LNCaP clone FGC (cell line): Measurements from ENCODE around the gene RBP4.

Source experiments
- DNase-seq: peaks from one replicate; pipeline ENCODE4 v3.0.0-alpha.2; 2011; ENCODE audit warnings: low read depth
- H3K4me3 ChIP-seq: 2 replicates; pipeline ENCODE4 v1.5.1; 2011; ENCODE audit warnings: mild to moderate bottlenecking, low read depth, low read length, control low read depth
- CTCF ChIP-seq: IDR thresholded peaks from 2 replicates; pipeline ENCODE4 v1.5.1; 2012; ENCODE audit warnings: mild to moderate bottlenecking; ENCODE audit not compliant: control insufficient read depth, insufficient read depth; ENCODE audit errors: extremely low read depth

The RBP4 gene

GRCh38 chr10:93567277-93568104 lies 33.5 kb downstream of the RBP4 start:
- DNase-seq, result no peak
- no peak for TF ChIP-seq CTCF
- H3K4me3 ChIP-seq, result no peak overlapping the region

- H3K4me3 ChIP-seq, result no peak within 1 kb of the TSS
- DNase-seq, result no peak
- no peak for TF ChIP-seq CTCF
Measured at GRCh38 chr10:93566435-93567276, 34.4 kb downstream of the RBP4 start, which contains the start of gene FFAR4. Gene FFAR4 (plus strand): TSS chr10:93566665. CDS start chr10:93566721, 56 bp downstream.

GRCh38 chr10:93565446-93565845 lies 35.6 kb downstream of the RBP4 start:
- no peak for TF ChIP-seq CTCF
- H3K4me3 ChIP-seq, result no peak overlapping the region
- DNase-seq, result no peak

- TF ChIP-seq CTCF, result no peak
- no peak overlapping the region for H3K4me3 ChIP-seq
- DNase-seq, result no peak
Measured at GRCh38 chr10:93560541-93560940, 40.5 kb downstream of the RBP4 start.

- no peak for DNase-seq
- no peak overlapping the region for H3K4me3 ChIP-seq
Measured at GRCh38 chr10:93559490-93559889, 41.5 kb downstream of the RBP4 start.

More at GRCh38 chr10:93559490-93559889, 41.5 kb downstream of the RBP4 start:
- TF ChIP-seq CTCF, result no peak
